GM18519 (cell line): ENCODE data around the gene NEK6.

Experiments used
- ATAC-seq: cut with Tn5 transposase; IDR thresholded peaks from one replicate; pipeline ENCODE4 v1.9.1; 2021; ENCODE audit warnings: mild to moderate bottlenecking, moderate library complexity; ENCODE audit not compliant: unreplicated experiment, low FRiP score

The NEK6 gene

DNA sequence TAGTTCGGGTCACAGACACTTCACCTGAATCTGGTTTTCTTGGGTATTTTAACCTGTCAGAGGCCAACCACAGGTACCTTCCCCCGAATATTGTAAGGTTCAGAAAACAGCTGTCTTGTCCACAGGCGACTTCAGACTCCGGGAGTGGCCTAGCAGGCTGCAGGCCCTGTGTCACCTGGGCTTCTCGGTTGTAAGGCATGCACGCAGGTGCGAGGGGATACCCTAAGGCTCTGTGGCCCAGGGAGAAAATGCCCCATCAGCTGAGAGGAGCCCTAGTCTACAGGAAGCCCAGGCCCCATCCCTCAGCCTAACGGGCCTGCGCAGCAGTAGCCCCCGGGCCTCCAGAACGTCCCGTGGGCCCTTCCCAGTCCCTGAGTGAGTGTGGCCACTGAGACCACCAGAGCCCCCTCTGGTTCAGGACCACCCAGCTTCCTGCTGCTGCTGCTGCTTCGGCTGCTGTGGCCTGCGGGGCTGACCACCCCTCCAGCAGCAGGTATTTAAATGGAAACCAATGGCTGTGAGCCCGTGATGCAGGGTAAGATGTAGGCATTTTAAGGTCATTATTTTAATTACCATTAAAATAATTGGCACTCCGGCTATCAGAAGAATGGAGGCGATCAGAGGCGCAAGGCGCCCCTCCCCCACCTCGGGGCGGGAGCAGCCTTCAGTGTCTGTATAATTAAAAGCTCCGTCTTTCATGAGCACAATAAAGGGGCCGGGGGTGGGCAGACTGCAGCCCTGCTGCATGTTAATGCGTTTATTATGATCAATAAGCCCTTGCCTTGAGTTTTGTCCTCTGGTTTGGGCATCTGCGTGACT lies 92.1 kb downstream of the NEK6 start:
- ATAC-seq: no peak

DNA sequence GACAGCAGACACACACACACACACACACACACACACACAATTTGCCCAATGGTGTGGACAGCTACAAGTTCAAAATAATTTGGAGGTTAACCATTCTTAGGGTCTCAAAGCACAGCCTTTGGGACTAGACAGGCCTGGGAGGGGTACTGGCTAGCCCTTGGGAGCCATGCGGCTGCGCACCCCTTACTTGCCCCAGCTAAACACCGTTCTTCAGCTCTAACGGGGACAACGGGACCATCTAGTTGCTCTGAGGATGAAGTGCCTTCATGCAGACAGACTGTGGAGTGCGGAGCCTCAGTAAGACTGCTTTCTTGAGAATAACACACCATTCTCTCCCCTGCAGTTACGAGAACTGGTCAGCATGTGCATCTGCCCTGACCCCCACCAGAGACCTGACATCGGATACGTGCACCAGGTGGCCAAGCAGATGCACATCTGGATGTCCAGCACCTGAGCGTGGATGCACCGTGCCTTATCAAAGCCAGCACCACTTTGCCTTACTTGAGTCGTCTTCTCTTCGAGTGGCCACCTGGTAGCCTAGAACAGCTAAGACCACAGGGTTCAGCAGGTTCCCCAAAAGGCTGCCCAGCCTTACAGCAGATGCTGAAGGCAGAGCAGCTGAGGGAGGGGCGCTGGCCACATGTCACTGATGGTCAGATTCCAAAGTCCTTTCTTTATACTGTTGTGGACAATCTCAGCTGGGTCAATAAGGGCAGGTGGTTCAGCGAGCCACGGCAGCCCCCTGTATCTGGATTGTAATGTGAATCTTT lies 92.9 kb downstream of the NEK6 start:
- ATAC-seq: no peak

DNA sequence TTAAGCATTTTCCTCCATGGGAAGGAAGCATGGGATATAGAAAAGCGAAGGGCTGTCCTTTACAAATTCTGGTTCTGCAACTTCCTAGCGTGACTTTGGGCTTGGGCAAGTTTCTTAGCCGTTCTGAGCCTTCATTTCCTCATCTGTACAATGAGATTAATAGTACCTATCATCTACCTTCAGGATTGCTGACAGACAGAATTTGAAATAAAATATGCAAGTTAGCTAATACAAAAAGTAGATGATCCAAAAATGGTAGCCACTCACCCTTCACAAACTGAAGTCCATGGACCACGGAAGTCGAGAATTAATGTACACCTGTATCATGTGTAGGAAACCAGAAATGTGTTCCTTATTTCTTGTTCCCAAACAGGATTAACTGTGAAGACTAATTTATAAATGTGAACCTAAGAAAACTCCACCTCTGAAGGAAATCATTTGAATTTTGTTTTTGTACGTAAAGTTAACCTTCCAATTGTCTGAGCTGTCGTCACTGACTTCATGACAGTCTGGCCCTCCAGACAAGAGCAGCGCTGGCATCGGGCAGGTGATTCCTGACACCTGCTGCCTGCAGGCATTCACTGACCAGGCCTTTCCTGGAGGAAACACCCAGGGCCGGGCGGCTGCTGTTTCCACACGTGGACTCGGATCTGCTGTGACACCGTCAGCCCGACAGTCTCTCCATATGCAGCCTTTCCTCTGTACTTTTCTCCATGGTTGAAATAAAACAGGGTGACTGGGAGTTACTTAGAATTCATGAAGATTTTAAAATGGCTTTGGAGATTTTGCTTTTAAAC lies 94.1 kb downstream of the NEK6 start:
- no peak for ATAC-seq

DNA sequence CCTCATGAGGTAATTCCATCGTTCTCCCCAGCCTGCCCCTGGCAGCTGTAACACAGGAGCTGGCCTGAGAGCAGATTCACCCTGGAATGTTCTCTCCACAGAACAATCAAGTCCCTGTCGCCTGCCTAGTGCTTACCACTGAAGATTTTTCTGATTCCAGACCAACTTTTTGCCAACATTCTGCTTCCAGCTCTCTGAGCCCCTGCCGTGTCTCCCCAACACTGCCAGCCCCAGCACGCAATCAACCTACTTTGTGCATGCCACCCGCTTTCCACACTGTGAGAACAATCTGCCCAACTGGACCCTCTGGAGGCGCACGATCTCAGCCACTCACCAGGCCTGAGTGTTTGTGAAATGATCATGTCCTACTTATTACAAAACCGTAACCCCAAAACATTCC lies 94.9 kb downstream of the NEK6 start:
- ATAC-seq: no peak

DNA sequence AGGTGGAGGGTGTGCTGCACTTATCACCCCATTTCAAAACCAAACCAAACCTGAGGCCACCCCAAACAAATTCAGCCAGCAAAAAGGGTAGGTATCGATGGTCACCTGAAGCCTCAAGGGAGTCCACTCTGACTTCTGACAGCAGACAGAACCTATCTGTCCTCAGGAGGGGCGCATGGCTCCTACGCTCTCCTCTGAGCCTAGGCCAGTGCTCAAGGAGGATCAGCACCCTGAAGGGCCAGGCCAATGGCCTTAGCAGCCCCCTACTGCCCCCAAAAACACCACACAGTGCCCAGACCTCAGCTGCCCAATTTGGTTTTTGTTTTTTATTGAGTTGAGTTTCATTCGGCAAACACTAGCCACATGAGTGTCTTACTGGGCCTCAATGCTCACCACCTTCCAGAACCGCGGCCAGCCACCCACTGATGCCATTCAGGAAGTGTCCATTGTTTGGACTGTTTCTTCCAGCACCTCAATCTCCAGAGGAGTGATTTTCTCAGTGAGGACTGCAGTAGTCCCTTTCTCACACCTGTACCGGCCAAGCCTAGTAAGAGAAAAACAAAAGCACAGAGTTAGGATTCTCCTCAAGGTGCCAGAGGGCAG lies 95.5 kb downstream of the NEK6 start:
- ATAC-seq: no peak

DNA sequence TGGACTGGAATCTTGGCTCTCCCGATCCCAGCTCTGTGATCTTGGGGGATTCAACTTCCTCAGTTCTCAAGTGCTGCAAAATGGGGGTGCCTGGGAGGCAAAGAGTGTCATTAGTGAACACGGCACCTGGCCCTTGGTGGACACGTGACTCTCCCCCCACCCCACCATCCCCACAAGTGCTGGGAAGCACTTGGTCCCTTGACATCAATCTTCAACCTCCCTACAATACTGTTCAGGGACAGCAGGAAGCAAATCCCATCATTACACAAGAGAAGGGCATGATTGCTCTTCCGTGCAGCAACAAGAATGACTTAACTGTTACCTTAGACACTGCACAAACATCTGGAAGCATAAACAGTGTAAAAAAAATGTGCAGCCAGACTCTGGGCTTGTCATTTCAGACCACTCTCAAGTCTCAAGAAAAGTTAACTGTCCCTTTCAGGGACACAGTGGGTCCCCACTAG lies 96.1 kb downstream of the NEK6 start:
- ATAC-seq: no peak

DNA sequence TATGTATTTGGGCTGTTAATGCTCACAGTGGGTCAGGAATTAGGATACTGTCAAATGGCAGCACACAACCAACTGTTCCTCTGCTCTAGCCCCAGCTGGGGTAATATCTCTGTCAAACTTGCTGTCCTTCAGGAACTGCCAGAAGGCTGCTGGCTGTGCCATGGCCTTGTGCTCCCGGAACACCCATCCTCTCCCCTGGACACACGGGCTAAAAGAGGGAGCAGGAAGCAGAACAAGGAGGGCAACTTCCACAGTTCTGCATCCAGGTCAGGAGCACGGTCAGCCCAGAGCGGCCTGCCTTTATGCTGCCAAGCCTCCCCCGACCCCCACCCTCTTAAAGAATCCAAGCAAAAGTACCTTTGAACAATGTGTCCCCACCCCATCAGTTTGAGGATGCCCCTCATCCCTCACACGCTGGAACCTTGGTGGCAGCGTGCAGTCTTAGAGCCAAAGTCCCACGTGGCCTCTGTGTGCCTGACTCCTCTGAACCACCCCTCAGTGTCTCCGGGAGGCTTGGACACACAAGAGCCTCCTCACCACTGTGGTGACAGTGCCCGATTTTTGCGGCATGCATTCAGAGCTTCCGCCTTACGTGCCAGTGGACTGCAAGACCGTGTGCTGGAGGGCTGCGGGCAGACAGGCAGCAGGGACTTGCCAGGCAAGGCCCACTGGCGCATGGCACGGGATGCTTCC lies 96.7 kb downstream of the NEK6 start:
- no peak for ATAC-seq

DNA sequence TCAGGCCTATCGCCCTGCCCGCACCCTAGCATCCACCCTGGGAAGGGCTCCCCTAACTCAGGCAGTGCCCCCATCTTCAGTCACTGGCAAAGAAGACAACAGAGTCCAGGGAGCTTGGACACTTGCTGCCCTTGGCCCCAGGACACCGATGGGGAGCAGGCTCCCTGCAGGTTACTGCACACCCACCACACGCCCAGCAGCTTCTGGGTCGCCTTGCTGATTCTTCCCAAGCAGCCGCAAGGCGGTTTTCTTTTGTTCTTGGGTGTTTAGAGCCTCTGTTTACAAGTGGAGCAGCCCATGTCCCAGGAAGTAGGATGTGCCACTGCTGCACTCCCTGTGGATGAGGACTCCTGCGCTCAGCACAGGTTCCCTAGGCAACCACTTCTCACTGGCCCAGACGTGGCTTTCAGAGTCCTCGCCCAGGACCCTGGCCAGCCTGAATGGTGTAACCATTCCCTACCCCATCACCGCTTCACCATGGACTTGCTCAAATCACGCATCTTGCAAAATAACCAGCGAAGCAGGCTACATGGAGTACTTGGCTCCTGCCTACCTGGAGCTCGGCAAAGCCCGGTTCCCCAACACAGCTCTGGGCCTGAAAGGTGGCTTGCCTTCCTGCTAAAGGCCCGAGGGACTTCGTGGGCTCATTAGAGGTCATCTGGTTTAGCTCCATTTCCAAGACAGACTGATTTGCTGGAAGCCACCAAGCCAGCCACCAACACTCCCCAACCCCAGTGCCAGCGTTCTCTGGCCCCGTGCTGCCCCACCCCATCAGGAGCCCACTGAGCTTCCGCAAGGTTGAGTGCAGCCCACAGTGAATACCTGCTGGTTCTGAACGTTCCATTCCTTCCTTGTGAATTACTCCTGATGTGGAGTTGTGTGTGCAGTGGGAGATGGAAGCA lies 97.5 kb downstream of the NEK6 start:
- ATAC-seq: no peak

DNA sequence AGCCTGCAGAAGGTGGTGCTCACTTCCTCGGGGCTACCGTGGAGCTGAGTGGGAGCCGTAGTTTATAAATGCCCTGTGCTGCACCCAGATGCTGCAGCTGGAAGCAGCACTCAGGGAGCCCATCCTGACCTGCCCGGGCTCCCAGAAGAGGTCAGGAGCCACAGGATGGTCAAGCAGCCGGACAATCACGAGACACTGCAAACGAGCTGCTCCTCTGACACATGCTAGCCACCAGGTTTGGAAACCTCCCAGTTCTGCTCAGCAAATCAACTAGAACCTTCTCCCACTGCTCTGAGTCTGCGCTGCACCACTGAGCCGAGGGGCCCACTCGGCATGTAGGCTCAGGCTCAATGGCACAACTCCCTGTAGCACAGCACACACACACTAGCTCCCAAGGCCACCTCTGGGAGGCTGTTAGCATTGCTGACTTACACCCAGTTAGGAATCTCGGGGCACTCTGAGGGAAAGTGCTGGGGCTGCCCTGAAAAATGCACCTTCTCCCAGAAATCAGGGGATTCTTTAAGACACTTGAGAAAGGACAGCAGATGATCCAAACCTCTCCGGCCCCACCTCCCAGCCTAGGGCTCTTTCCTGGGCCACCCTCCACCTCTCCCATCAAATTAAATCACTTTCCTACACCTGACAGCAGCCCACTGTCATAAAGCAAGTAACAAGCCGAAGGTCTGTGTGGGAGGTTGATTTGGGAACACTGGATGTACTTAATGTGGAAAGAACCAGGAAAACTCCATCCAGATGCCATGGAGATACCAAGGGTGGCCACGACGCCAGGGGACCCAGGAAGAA lies 98.4 kb downstream of the NEK6 start:
- ATAC-seq: no peak

DNA sequence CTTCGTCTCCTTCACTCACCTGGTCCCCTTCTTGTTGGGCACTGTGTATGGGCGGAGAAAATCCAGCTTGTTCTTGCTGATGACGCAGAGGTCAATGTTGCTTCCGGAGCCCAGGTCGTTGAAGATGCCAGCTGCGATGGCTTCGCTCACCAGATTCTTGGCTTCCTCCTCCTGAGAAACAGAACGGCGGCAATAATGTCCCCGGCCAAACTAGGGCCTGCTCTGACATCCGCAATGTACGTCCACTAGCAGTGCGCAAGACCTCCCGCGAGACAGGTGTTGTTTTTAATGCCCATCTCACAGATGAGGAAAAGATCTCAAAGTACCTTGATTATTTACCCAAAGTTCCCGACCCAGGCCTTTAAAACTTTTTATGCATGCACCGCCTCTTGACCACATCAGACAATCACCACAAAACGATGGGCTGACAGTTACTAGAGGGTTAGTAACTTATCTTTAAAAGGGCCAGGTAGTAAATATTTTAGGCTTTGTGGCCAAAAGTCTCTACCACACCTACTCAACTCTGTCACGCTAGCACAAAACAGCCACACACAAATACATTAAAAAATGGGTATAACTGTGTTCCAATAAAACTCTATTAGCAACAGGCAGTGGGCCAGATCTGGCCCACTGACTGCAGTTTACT lies 99.1 kb downstream of the NEK6 start:
- ATAC-seq: no peak

DNA sequence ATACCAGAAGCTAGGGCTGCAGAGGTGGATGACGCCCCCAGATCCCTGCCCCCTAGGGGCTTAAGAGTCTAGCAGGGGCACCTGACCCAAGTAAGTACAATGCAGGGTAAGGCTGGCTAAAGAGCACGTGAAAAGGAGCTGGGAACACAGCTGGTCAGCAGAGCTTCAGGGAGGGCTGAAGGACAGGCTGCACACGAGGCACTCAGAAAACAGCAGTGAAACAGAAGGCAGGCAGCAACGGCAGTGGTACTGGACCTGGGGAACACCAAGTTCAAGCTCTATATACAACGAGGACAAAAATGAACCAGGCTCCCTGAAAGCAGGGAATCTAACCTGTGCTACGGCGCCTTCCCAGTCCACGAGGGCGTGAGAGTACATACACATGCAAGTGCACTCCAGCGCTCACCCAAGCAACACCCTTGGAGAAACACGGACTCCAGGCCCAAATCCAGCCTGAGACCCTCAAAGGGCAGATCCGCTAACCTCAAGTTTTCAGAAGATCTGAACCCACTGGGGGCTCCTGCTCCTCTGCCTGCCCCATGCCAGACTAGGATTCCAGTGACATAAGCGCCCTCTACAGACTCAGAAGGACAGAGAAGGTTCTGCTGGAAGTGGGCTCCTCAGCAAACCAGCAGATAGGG lies 100.1 kb downstream of the NEK6 start:
- no peak for ATAC-seq

DNA sequence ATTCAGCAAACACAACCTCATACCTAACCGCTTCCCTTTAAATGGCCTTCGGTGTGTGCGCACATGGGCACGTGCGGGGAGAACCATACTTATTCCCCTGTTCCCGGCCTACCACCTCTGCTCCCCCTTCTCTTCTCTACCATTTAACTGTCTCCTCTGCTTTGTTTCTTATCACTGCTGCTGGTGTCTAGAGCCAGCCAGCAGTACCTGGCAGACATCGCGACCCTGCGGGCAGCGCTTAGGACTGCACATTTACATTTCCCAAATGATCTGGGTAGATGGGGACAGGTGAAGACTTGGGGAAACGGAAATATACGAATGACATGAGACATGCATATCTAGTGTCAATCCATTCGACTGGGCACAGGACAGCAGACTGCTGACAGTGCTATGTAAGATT lies 100.9 kb downstream of the NEK6 start:
- no peak for ATAC-seq

DNA sequence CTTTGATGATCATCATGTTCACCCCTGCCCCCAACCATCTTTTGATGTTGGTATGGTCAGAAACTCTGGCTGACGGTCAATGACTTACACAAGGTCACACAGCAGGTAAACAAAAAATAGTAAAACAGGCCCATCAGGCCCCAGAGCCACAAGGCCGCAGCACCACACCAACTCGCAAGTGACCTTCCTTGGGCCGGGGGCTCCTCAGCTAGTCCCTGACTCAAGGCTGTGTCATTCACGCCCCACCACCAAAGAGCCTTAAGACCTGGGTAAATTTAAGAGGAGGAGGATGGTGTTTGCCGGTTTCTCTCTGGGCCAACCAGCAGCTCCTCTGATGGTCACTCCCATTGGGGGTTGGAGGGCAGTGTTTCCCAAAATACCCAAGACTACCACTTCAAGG lies 101.7 kb downstream of the NEK6 start:
- no peak for ATAC-seq

DNA sequence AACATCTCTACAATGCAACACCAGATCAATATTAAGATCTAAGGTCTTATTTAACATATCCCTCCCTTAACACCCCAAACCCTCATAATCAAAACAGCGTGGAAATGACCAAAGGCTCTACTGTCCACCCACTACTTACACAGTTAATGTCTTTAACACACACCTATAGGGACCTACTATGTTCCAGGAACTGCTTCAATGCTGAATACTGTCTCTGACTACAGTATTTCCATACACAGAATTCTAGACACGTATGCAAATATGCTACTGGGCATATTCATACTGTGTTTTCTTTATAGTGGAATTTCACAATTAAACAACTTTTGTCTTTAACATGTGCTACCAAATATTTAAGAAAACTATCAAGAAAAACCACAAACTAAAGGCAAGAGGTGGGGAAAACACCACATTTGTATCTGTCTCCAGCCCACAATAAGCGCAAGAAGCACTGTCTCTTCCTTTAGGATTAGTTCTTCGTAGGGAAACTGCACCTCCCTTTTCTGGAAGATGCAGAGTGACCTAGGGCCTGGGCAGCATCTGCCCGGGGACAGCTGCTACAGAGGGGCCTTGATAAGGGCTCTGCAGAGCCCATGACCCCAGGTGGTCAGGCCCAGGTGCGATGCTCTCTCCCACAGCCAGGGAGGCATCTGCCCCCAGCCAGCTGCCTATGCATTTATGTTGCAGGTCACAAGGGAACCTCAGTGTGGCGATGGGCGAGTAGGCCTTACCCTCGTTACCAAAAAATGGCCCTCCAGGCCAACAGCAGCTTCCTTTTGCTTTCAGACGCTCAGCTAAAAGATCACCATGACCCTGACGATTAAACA lies 102.3 kb downstream of the NEK6 start:
- no peak for ATAC-seq

DNA sequence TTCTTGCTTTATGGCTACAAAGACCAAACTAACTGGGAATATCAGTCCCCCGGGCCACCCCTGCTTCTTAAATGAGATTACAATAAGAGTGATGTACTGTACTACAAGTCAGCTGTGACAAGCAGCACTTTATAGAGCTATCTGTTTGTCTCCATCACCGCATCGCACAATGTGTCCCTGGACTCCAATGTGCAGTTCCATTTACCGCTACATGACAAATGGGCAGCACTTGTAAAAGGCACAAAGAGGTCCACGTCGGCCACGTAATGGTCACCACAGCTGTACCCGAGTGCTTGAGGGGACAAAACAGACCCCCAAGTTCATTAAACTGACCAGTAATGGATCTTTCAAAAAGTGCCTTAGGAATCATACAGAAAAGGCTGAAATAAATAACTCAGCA lies 103.4 kb downstream of the NEK6 start:
- ATAC-seq: no peak

DNA sequence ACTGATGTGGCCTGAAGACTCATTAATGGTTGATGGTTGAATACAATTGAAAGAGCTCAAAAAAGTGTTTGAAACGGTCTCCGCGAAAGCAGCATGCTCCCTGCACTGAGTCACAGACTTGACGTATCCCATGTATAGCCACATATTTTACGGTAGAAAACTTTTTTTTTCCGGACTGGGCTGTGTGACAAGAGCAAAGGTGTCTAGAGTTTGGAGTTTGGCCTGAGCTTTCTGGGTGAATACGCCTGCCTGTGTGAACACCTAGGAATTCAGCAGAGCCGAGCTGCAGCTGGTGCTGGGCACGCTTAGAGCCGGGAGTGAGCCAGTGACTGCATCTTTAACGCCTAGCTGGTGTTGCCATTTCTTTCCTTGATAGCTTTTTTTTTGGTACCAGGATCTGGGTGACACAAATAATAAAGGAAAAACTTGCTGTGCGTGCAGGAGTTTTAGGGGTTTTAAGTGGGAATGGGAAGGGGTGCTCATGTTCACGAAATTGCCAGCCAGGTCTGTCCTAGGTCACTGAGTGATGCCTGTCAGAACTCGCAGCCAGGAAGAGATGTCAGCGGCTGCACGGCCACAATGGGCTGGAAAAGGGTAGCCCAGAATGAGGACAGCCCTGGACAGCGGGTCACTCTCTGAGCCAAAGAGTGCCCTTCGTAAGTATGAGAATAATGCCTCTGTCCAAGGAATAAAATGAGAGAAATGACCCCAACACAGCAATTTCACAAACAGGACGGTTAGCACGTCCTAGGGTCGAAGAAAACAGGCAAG lies 105.8 kb downstream of the NEK6 start:
- no peak for ATAC-seq
